IPS DF 19.7 (cell line): ENCODE measurements around the gene HES7.

Experiments
- DNase-seq: peaks from one replicate; pipeline ENCODE4 v3.0.0-alpha.2; 2013; ENCODE audit warnings: low read depth, low spot score

HES7 gene

DNA sequence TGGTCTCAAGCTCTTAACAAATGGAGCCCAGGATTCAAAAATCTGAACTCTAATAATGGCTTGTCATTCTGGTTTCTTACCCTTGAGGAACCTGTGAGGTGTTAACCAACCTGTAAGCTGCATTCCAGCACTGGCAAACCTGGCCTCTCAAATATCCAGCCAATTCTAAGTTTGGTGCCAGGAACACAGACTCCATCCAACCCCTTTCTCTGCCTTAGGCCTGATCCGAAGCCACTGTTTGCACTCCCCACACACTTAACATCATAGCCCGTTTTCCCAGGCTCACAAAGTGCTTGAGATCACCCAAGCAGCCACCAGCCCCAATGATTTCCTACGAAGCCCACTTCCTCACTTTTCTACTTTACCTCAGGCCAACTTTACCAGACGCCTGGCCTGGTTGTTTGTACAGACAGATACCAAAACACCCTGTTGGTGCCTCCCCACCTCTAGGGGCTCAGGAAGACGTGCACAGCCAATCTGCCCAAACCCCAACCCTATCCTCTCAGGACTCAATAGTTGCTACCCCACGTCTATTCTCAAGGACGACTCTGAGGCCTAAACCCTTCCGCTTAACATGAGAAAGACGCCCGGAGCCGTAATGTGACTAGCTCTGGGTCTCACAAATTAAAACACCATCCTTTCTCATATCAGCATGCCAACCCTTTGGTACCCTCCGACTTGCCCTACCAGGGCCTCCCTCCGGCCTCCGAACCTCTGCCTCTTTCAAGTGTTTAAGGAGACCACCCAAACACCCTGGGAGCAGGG lies 31.5 kb upstream of the HES7 start:
- DNase-seq = no peak

DNA sequence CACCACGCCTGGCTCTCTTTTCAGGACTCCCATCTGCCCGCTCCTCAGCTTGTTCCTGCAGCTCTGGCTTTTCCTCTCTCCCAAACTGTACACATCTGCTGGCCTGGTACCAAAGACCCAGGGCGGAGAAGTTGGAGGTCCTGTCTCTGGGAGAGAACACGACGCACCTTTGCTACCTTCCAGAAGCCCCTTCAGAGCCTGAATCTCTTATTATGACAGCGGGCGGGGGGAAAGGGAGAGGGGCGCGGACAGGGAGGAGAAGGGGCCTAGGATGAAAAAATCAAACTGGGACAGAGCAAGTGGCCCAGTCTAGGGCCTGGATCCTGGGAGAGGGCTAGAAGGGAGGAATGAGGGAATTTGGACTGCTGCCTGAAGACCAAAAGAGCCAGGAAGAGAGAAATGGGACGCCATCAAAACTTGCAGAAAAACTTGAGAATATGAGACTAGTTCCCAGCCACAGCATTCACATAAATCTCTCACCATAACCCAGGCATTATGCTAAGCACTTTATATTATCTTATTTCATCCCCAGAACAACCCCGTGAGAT lies 30.8 kb upstream of the HES7 start:
- DNase-seq = no peak

DNA sequence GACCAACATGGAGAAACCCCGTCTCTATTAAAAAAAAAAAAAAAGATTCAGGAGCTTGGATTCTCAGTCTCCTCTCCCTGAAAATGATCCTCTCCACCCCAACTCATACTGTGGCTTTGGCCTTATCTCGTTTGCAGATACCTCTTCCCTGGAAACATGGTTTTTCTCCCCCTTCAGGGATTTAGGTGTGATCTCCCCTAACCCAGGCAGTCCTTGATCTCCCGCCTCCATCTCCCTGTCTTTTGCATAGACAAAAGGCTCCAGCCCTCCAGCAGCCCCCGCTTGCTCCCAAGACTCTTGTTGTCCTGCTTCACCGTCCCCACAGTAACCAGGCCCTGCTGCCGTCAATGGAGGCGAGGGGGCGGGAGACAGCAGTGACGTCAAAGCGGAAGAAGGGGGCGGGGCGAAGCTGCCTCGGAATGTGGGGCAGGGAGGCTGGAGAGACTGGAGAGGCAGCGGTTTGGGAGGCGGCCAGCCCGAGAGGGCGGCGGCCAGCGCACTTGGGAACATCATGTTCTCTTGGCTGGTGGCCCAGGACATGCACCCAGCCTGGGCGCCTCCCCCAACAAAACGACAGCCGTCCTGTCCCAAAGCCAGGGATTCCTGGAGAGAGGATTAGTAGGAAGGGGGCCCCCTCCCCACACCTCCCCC lies 30.2 kb upstream of the HES7 start:
- DNase-seq = no peak

DNA sequence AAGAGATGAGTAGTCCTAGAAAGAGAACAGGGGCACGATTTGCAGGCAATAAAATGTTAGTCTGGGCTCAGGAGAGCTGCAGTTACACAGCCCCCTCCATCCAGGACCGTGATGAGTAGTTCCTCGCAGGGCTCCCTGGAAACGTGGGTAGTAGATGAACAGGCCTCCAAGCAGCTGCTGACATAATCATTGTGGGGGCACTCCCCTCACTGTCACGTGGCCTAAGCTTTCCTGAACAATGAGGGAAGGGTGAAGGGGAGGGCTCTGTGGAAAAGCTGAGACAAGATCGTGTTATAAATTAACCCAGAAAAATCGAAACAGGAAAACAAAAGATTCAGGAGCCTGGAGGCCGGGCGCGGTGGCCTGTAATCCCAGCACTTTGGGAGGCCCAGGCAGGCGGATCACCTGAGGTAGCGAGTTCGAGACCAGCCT lies 29.6 kb upstream of the HES7 start:
- no peak for DNase-seq

DNA sequence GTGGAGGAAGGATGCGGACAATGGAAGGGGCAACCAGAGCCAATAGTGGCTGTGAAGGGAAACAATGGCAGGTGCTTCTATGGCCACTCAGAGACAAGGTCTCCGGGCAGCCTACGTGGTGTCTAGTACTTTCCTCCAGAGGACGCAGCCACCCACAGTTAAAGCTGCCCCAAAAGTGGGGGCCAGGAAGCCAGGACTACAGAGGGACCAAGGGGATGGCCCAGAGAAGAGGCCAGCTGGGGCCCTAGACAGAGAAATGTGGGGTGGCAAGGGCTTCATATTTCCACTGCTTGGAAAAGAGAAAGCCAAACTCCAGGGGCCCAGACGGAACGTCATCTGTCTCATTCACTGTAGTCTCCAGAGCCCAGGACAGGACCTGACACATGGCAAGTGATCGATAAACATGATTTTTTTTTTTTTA lies 29.1 kb upstream of the HES7 start:
- DNase-seq = no peak

DNA sequence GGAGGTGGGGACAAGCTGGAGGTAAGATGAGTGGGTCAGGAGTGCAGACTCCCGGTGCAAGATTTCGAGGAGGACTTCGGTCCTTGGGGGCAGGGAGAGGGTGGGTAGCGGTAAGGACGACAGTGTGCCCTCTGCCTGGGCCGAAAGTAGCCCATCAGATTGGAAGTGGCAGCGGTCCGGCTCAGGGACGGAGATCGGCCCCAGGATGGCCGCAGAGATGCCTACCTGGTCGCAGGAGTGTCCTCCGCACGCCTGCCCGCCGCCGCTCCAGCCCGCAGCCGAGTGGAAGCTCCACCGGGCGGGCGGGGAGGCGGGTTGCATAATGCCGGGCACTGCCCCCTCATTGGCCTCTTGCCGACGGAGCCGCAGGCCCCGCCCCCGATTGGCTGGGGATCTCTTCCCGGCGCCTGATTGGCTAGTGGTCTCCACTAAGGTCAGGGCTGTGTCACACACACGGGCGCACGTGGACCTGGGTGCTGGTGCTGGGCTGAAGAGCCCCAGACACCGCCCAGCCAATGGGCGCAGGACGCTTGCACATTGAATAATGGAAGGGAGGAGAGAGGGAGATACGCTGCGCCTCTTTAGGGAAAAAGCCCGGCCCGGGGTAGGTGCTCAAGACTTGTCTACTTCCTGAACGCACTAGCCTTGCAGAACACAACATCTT lies 28.3 kb upstream of the HES7 start, which contains the start of gene PER1:
Gene PER1, minus strand, starts transcription at position 293 of the 664 bp plus-strand sequence. CDS start 1,698 bp downstream, outside the sequence.
- no peak for DNase-seq

DNA sequence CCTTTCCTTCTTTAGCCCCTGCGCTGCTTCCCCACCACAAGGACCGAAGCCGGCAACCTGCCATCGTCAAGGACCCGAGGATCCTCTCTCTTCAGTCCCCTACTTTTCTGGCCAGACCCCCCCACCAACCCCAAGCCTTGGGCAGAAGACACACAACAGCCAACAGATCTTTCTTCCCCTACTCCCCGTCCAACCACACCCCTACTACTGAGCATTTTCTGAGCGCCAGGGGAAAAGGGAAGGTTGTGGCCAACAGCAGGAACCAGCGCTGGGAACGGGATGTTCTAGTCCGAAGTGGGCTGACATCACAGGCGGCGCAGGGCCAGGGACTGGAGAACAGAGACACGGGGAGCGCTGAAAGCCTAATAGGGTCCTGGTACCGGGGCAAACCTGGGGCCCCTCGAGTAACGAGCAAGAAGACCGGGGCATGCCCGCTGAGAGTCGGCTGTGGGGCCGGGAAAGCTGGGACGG lies 27.8 kb upstream of the HES7 start:
- no peak for DNase-seq

DNA sequence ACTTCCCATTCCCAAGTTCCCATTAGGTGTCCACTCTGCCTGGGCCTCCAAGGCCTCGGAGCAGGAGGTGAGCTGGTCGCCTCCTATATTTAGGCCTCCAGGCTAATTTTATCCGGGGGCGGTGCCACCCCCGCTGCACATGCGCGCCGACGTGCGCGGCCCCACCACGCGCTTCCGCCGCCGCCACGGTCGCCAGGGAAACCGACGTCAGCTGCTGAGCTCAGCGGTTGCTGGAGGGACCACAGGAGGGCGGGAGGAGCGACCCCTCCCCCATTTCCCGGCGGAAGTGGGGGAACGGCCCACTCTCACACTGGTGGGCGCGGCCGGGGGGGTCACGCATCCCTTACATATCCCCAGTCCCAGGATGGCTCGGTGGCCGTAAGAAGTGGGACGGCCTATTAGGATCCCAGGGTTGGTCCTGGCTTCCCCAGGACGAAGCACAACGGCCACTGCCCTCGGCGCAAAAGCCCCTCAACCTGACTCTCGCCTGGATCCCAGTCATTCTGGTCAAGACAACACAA lies 27.3 kb upstream of the HES7 start:
- DNase-seq = no peak

DNA sequence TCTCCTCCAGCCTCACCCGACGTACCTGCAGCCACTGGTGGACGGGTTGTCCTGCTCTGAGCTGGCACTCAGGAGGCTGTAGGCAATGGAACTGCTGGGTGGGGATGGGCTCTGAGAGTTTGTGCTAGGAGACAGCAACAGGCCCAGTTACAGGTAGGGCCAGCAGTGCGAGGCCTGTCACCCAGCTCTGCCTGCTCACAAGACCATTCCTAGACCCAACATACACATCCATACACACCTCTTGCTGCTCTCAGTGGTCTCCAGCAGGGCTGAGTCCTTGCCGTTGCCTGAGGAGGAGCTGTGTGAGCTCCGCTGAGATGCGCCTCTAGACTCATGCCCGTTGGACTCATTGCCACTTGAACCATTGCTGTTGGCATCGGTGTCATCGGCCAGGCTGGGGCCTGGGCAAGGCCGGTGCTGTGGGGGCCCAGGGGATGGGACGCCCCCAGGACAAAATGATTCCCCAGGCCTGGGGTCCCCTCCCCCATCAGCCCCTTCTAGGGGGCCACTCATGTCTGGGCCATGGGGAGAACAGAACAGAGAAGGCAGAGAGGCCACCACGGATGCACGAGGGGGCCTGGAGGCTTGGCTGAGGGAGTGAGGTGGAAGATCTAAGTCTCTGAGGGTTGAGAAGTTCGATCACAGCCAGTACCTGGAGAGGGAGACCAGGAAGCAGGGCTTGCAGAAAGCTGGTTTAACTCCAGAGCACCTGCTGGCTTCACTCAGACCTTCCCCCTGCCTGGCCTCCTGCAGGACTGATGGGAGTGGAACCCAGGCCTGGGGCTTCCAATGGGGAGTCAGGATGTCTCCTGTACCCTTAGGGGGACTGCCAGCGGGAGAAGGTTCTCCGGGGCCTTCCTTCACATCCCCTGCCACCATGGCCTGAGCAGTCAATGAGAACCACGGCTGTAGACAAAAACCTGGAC lies 26.6 kb upstream of the HES7 start:
- DNase-seq = no peak

DNA sequence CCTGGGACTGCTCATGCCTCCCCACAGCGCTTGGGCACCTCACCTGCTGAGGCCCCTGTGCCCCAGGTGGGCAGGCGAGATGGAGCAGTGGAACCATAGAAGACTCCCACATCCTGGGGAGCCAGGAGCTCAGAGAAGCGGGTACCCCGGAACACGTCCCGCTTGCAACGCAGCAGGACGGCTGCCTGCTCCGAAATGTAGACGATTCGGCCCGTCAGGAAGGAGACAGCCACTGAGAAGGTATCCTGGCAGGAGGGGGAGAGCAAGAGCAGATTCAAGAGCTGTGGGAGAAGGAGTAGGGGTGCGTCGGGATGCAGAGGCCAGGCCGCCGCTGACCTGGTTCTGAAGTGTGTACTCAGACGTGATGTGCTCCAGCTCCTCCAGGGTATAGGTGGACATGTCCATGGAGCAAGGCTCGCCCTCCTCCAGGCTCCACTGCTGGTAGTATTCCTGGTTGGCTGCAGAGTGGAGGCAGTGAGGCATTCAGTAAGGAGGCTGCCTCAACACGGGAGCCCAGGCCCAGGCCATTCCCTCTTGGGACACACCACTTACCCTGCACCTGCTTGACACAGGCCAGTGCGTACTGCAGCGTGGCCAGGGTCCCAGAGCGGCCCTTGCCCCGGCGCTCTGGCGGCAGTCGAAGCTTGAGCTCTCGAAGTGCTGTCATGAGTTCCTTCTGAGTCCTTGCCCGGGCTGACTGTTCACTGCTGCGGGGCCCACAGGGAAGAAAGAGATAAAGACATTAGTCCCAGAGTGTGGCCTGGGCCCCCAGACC lies 25.7 kb upstream of the HES7 start:
- no peak for DNase-seq

DNA sequence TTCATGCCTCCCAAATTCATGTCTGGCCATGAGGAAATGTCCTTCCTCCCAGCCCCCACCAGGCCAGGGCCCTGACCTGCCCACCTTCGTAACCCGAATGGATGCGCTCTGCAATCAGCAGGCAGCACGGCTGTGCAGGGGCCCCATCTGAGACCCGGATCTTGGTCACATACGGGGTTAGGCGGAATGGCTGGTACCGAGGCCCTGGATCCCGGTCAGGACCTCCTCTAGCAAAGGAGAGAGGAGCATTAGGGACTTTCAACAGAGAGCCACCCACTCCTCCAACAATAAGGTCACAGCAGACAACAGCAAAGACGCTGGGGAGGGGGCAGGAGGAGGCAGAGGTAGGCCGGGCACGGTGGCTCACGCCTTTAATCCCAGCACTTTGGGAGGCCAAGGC lies 24.7 kb upstream of the HES7 start:
- DNase-seq = no peak

DNA sequence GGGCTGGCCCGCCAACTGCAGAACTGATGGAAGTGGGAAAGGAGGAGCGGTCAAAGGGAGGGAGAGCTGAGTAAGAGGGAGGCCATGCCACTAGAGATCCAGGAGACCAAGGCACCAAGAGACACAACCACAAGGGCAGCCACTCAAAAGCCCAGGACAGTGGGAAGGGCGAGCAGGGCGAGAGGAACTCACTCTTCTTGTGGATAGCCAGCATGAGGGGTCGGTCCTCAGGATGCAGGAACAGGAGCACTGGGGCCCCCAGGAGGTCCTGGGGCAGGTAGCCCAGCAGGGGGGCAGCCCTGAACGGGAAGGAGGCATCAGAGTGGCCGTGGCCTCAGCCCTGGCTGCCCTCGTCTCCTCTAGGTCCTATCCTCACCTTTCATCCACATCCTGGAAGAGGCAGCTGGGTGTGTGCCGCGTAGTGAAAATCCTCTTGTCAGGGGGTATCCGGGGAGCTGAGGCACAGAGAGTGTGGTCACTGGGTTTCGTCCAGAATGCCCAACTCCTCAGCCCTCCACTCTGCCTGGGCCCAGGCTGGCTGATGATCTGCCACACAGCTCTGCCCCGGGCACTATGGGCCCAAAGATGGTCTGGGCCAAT lies 24.0 kb upstream of the HES7 start:
- DNase-seq = no peak

DNA sequence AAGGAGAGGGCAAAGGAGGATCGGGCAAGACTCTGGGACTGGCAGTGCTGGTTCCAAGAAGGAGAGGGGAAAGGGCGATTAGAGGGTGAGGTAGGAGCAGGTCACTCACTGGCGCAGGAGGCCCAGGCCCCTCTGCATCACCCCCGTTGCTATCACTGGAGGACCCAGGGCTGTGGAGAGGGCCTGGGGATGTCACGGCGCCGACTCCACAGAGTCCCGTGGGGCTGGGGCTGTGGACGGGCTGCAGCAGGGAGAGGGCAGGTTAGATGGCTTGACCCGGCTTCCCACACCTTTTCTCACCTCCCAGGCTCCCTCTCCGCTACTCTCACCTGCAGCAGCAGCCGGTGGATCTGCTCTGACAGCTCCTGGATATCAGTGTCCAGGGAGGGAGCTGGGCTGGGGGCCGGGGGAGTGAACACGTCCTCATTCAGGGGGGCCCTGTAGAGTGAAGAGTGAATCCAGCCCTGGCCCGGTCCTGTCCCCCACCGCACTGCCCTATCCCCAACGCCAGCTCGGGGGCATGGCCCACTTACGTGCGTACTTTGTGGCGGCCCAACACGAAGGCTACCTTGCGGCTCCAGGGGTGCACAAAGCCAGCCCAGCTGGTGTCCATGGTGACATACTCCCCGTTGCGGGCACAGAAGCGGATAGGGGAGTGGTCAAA lies 23.4 kb upstream of the HES7 start:
- DNase-seq = no peak

DNA sequence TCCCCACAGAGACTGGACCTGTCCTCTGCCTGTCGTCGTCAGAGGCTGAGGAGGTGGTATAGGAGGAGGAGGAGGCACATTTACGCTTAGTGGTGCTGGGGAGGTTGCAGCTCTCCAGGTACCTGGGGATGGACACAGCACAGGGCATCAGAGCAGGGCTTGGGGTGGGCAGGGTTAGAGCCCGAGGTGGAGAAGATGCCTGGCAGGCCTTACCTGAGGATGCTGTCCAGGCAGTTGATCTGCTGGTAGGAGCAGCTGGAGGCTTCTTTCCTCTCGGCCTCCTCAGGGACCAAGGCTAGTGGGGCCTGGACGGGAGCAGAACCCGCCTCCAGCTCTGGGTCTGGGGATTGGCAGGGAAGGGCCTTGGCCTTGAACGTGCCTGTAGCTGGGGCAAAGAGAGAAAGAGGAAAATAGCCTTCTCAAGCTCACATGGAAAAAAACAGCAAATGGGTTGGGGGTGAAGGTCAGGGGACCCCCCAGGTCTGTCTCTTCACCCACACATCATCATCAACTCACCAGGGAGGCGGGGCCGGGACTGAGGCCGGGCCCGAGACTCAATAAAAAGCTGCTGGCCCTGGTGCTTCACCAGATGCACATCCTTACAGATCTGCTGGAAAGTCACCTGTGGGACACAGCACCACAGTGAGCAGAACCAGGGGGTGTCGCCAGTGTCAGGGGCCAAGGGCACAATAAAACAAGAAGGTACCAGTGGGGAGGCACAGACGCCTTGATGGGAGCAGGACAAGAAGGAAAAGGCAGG lies 22.7 kb upstream of the HES7 start:
- no peak for DNase-seq

DNA sequence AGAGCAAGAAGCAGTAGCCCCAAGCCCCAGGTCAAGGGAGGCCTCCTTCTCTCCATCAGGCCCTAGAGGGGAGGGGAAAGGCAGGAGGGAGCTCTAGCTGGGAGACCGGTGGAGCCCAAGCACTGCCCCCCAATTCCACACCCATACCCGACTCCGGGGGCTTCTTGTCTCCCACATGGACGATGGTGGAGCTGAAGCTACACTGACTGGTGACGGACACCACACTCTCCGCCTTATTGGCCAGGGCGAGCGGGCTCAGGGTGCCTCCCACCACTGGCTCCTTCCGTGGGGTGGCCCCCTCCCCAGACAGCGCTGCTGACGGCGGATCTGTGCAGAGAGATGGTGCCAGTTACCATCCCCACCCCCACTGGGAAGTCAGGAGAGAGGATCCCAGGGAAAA lies 21.9 kb upstream of the HES7 start:
- DNase-seq = no peak

DNA sequence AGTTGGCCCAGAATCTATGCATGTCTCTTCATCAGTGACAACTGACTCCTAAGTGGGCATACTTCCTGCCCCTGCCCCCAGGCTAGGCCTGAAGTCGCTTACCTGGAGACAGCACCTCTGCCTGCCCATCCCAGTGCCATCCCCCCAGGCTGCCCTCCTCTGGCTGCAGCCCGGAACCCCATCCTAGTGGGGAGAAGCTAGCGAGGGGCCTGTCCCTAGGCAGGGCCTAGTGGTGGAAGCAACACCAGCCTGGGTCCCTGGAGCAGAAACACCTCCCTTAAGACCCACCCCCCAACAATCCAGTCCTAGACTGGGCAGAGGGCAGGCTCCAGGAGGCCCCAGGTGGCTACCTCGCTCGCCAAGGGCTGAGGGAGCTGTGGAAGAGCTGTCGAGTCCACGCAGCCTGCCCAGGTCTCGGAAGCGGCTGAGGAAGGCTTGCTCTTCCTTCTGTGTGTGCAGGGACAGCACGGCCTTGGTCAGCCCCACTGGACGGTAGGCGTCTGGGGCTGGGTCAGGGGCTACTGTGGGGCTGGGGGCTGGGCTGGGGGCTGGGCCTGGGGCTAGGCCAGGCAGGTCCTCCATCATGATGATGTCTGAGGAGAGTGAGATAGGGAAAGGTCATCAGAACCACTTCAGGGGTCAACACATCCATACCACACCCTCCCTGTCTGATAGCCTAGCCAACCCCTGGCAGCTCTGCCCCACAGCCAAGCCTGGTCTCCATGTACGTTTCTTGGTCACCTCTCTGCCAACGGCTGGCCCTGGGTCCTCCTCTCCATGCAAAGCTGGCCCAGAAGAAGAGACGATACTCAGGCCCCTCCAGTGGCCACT lies 20.7 kb upstream of the HES7 start:
- no peak for DNase-seq

DNA sequence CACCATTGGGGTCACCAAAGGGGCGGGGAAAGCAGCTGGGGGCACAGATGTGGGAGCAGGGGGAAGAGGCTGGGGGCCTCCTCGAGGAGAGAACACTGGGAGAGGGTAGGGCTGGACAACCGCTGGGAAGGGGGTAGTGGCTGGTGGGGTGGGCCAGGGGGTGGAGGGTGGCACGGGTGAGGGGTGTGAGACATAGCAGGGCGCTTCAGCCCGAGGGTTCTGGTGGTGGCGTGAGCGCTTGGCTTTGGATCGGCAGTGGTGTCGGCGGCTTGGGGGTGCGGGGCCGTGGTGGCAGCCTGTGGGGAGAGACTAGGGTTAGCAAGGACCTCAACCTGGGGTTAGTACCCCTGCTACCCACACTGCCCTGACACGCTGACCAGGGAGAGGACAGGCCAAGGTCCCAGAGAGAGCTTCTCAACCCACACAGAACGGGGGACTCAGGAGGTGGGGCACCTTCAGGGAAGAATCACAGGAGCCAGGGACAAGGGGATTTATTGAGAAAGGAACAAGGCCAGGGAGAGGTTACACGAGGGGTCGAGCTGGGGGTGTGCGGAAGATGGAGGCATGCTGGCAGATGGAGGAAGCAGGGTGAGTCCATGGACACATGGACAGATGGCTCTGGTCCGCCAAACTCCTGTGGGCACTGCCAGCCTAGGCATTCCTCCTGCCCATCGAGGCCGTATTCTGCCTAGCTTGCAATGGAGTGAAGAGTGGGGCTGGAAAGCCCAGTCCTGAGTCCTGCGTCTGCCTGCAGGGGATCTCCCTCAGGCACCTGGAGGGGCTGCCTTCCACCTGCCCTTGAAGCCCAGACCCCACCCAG lies 19.9 kb upstream of the HES7 start:
- DNase-seq = no peak
